HG03175 (cell line): Measurements from ENCODE around the gene ASB15.

ENCODE experiments used
- ATAC-seq: cut with Tn5 transposase; IDR thresholded peaks from one replicate; pipeline ENCODE4 v1.9.1; 2021; ENCODE audit warnings: mild to moderate bottlenecking, moderate library complexity; ENCODE audit not compliant: unreplicated experiment

The ASB15 gene

GRCh38 chr7:123594813-123595241, 6.8 kb upstream of the ASB15 start:
- no peak for ATAC-seq

GRCh38 chr7:123598657-123599056, 3.0 kb upstream of the ASB15 start:
- ATAC-seq, result no peak

GRCh38 chr7:123599766-123600165, 1.9 kb upstream of the ASB15 start:
- ATAC-seq, result no peak

GRCh38 chr7:123600876-123601275, 745 bp upstream of the ASB15 start:
- ATAC-seq, result no peak

GRCh38 chr7:123602648-123603047, 1.0 kb downstream of the ASB15 start:
- ATAC-seq, result no peak

GRCh38 chr7:123604739-123605138, 3.1 kb downstream of the ASB15 start:
- no peak for ATAC-seq

- no peak for ATAC-seq
These were observed 5.9 kb downstream of the ASB15 start for GRCh38 chr7:123607423-123607975.

GRCh38 chr7:123608991-123609882, 7.6 kb downstream of the ASB15 start:
- ATAC-seq, result no peak

GRCh38 chr7:123609883-123610239, 8.2 kb downstream of the ASB15 start:
- ATAC-seq, result no peak

GRCh38 chr7:123612024-123612423, 10.4 kb downstream of the ASB15 start:
- no peak for ATAC-seq

GRCh38 chr7:123615344-123615743, 13.7 kb downstream of the ASB15 start:
- no peak for ATAC-seq

GRCh38 chr7:123616223-123616622, 14.6 kb downstream of the ASB15 start:
- no peak for ATAC-seq

- no peak for ATAC-seq
These were observed 20.1 kb downstream of the ASB15 start for GRCh38 chr7:123621707-123622106.

- ATAC-seq, result no peak
These were observed 21.2 kb downstream of the ASB15 start for GRCh38 chr7:123622660-123623386.

- peak; percentile 94 for ATAC-seq
These were observed 23.0 kb downstream of the ASB15 start for GRCh38 chr7:123624527-123625183.

GRCh38 chr7:123625254-123625653, 23.6 kb downstream of the ASB15 start:
- no peak for ATAC-seq

GRCh38 chr7:123627851-123628250, 26.2 kb downstream of the ASB15 start:
- no peak for ATAC-seq

- ATAC-seq, result no peak
These were observed 27.2 kb downstream of the ASB15 start for GRCh38 chr7:123628829-123629228.

- no peak for ATAC-seq
These were observed 27.7 kb downstream of the ASB15 start for GRCh38 chr7:123629281-123629680.

GRCh38 chr7:123632808-123633207, 31.2 kb downstream of the ASB15 start:
- no peak for ATAC-seq

- no peak for ATAC-seq
These were observed 31.9 kb downstream of the ASB15 start for GRCh38 chr7:123633553-123633952.
